K562 (cell line): Measurements from ENCODE around the gene SNTG2. TPM values are rescaled to one million over a fixed set of nuclear protein-coding genes. Genes with fewer than 3 reads are reported as not detected.

Source experiments
- ATAC-seq: fragments of 200-7000 bp; cut with Tn5 transposase; 3 replicates; pipeline ENCODE4 v1.9.1; 2020; ENCODE audit warnings: moderate library complexity
- BruUV-seq: library from RNA; stranded (reverse); fragments of 400-500 nt; replicated peaks from 2 replicates; lab custom pipeline; 2021; lab: Mats Ljungman, UMichigan
- CTCF ChIA-PET: fragments of 300-600 bp; formaldehyde crosslinking; extraction: SDS; loops from one replicate; lab custom pipeline; 2021; ENCODE audit warnings: low intra/inter-chr PET ratio; lab: Yijun Ruan, JAX
- POLR2A ChIA-PET: fragments of 300-600, 350-650 bp; sonication (Branson Sonifier 250); formaldehyde crosslinking; extraction: SDS; loops from one replicate; lab custom pipeline; 2021; ENCODE audit warnings: antibody characterized with exemption, inconsistent platforms; lab: Yijun Ruan, JAX
- DNase-seq, 4 experiments: peaks; one replicate each; pipeline versions ENCODE4 v3.0.0 to v3.0.0-alpha.2; 2011 to 2018; ENCODE audit warnings: low spot score in 3 of 4, mixed read lengths in 3 of 4; ENCODE audit errors: extremely low read depth in 1 of 4
- FAIRE-seq: peaks from 2 replicates; lab custom pipeline; 2011; peaks lifted over from hg19 to GRCh38; lab: Jason Lieb, UNC
- H2AFZ ChIP-seq: 2 replicates; pipeline ENCODE4 v1.6.0; 2011; ENCODE audit warnings: low read depth, low read length, control low read depth, inconsistent platforms
- H3K27ac ChIP-seq: fragments of 200-600 bp; 3 replicates; pipeline ENCODE4 v1.8.0; 2011; ENCODE audit warnings: low read depth, mild to moderate bottlenecking, control low read depth, inconsistent platforms, low read length, moderate library complexity, mixed read lengths; ENCODE audit errors: extremely low read depth
- H3K27me3 ChIP-seq, 2 experiments: fragments of 300-600 bp in 1 of 2; 2 replicates in 1 of 2; 3 replicates in 1 of 2; pipeline versions ENCODE4 v1.6.0 to v1.8.0; 2011; ENCODE audit warnings: inconsistent platforms in 2 of 2, low read length in 2 of 2, mild to moderate bottlenecking in 1 of 2, mixed read lengths in 1 of 2, moderate library complexity in 1 of 2; ENCODE audit not compliant: control insufficient read depth in 2 of 2, insufficient read depth in 2 of 2
- H3K36me3 ChIP-seq: fragments of 300-600 bp; 3 replicates; pipeline ENCODE4 v1.8.0; 2011; ENCODE audit warnings: mild to moderate bottlenecking, low read length, inconsistent platforms; ENCODE audit not compliant: control insufficient read depth, insufficient read depth
- H3K4me1 ChIP-seq, 2 experiments: fragments of 200-600 bp in 1 of 2; replicated peaks in 1 of 2; 2 replicates in 1 of 2; 3 replicates in 1 of 2; pipeline versions ENCODE4 v1.5.1 to v1.8.0; 2011; ENCODE audit warnings: inconsistent platforms in 2 of 2, low read length in 2 of 2, mild to moderate bottlenecking in 1 of 2, mixed read lengths in 1 of 2, moderate library complexity in 1 of 2; ENCODE audit not compliant: control insufficient read depth in 2 of 2, insufficient read depth in 2 of 2
- H3K4me2 ChIP-seq: 2 replicates; pipeline ENCODE4 v1.6.1; 2011; ENCODE audit warnings: low read length, control low read depth, inconsistent platforms, mixed read lengths; ENCODE audit not compliant: insufficient read depth
- H3K4me3 ChIP-seq: fragments of 200-600 bp; sonication (generic), shearing (Covaris generic); 2 replicates; pipeline ENCODE4 v1.5.1; 2016; ENCODE audit warnings: control low read depth, inconsistent platforms
- H3K79me2 ChIP-seq: fragments of 200-600 bp; 3 replicates; pipeline ENCODE4 v1.8.0; 2011; ENCODE audit warnings: low read length, inconsistent platforms; ENCODE audit not compliant: control insufficient read depth, insufficient read depth
- H3K9ac ChIP-seq, 2 experiments: 2 replicates each; pipeline versions ENCODE4 v1.6.0 to v1.6.1; 2011; ENCODE audit warnings: low read depth in 2 of 2, low read length in 2 of 2, control low read depth in 1 of 2, inconsistent platforms in 1 of 2, mild to moderate bottlenecking in 1 of 2, mixed read lengths in 1 of 2; ENCODE audit not compliant: insufficient read depth in 1 of 2
- H3K9me1 ChIP-seq: one replicate; pipeline ENCODE4 v1.6.0; 2011; ENCODE audit warnings: inconsistent platforms, mild to moderate bottlenecking, low read length, moderate library complexity; ENCODE audit not compliant: control insufficient read depth, insufficient read depth
- H3K9me3 ChIP-seq: replicated peaks from 2 replicates; pipeline ENCODE4 v1.5.1; 2011; ENCODE audit warnings: low read depth, low read length, inconsistent platforms; ENCODE audit not compliant: control insufficient read depth, insufficient read depth
- H4K20me1 ChIP-seq: replicated peaks from 2 replicates; pipeline ENCODE4 v1.6.1; 2011; ENCODE audit warnings: low read length, inconsistent platforms, mixed read lengths; ENCODE audit not compliant: control insufficient read depth, insufficient read depth
- CREB3 ChIP-seq: fragments of 450-650 bp; conservative IDR thresholded peaks from 2 replicates; pipeline ENCODE4 v1.6.1; 2016; ENCODE audit warnings: missing genetic modification characterization, low read depth, mild to moderate bottlenecking, missing compliant biosample characterization, moderate library complexity
- ETV6 ChIP-seq, 3 experiments: fragments of 150-350 bp in 1 of 3; sonication (generic) in 1 of 3; formaldehyde crosslinking in 1 of 3; IDR thresholded peaks; 2 replicates each; pipeline versions ENCODE4 v1.6.1 to v1.8.0; 2014 to 2022; ENCODE audit warnings: borderline replicate concordance in 2 of 3, low read depth in 2 of 3, antibody characterized with exemption in 1 of 3, low read length in 1 of 3, mild to moderate bottlenecking in 1 of 3, missing genetic modification reagents in 1 of 3
- FIP1L1 ChIP-seq: fragments of 200-400 bp; formaldehyde crosslinking; IDR thresholded peaks from 2 replicates; pipeline ENCODE4 v1.6.1; 2018; ENCODE audit warnings: mild to moderate bottlenecking, low read depth, low read length; ENCODE audit not compliant: poor library complexity, severe bottlenecking
- HCFC1 ChIP-seq: IDR thresholded peaks from 2 replicates; pipeline ENCODE4 v1.6.1; 2012; ENCODE audit warnings: low read depth, low read length, improper control_type of control experiment
- KAT7 ChIP-seq: sonication (generic); formaldehyde crosslinking; IDR thresholded peaks from 2 replicates; pipeline ENCODE4 v1.8.0; 2022; ENCODE audit warnings: missing genetic modification reagents, mild to moderate bottlenecking, borderline replicate concordance
- MAFG ChIP-seq: fragments of 450-650 bp; conservative IDR thresholded peaks from 2 replicates; pipeline ENCODE4 v1.6.1; 2016; ENCODE audit warnings: missing genetic modification characterization, missing compliant biosample characterization
- OTX1 ChIP-seq: fragments of 450-650 bp; formaldehyde crosslinking; IDR thresholded peaks from 2 replicates; pipeline ENCODE4 v1.4.0; 2022; ENCODE audit warnings: mild to moderate bottlenecking
- PTTG1 ChIP-seq: fragments of 450-650 bp; IDR thresholded peaks from 2 replicates; pipeline ENCODE4 v1.6.1; 2016; ENCODE audit warnings: low read depth, mild to moderate bottlenecking, missing genetic modification characterization, missing compliant biosample characterization
- RBFOX2 ChIP-seq: fragments of 200-400 bp; formaldehyde crosslinking; IDR thresholded peaks from 2 replicates; pipeline ENCODE4 v1.6.1; 2017; ENCODE audit warnings: low read depth, mild to moderate bottlenecking, low read length, moderate library complexity
- VEZF1 ChIP-seq: fragments of 200-800 bp; sonication (Bioruptor generic); IDR thresholded peaks from 2 replicates; pipeline ENCODE4 v1.6.1; 2017; ENCODE audit warnings: missing genetic modification characterization, missing compliant biosample characterization
- ZNF24 ChIP-seq: fragments of 450-650 bp; IDR thresholded peaks from 2 replicates; pipeline ENCODE4 v1.6.1; 2016
- ZNF41 ChIP-seq: fragments of 250-450 bp; sonication (Bioruptor Pico); conservative IDR thresholded peaks from 2 replicates; pipeline ENCODE4 v1.4.0; 2020; ENCODE audit warnings: mild to moderate bottlenecking
- ZSCAN29 ChIP-seq: fragments of 450-650 bp; IDR thresholded peaks from 2 replicates; pipeline ENCODE4 v1.6.1; 2017
- WGBS: fragments of 100-300 bp; shearing (Covaris generic); methylation state at CpG from one replicate; pipeline ENCODE4 v1.1.6; 2016; ENCODE audit warnings: low coverage, mixed read lengths; ENCODE audit not compliant: insufficient coverage; ENCODE audit errors: missing lambda C conversion rate; 5-methylcytosine and 5-hydroxymethylcytosine counted together
- in situ Hi-C: fragments of 300-500 bp; cut with MboI; formaldehyde crosslinking; loops from 4 replicates; pipeline ENCODE4 v1.15.0; 2018; ENCODE audit warnings: inconsistent platforms, mixed read lengths
- intact Hi-C: fragments of 100-400 bp; cut with micrococcal nuclease; formaldehyde crosslinking; loops from 2 replicates; pipeline ENCODE4 v1.14.2; 2022
- polyA plus RNA-seq, 8 experiments: library from polyadenylated mRNA; depleted of rRNA in 4 of 8; stranded (reverse) in 5 of 8; unstranded in 3 of 8; fragments of >200 nt; fragmentation: Nextera tagmentation in 2 of 8; fragmentation: Illumina TruSeq in 1 of 8; extraction: Ambion mirVana in 2 of 8; extraction: Trizol in 1 of 8; gene quantifications; 2 replicates each; pipeline versions ENCODE4 v1.2.1 to v1.2.3, GENCODE V29; 2011 to 2014; ENCODE audit warnings: inconsistent platforms in 1 of 8, missing spikeins in 1 of 8
- total RNA-seq, 7 experiments: library from RNA; depleted of rRNA in 6 of 7; stranded (reverse); fragments of >200 nt in 6 of 7; fragmentation: Illumina TruSeq in 2 of 7; extraction: Trizol in 2 of 7; gene quantifications; 2 replicates each; pipeline versions ENCODE4 v1.2.1 to v1.2.3, GENCODE V29; 2011 to 2021; ENCODE audit warnings: low replicate concordance in 1 of 7

Gene SNTG2
- total and polyA plus RNA-seq, 9 of the 15 experiments (the other 6 are each of a cell fraction or from before 2014, with no cell fraction given): not detected

- Histone ChIP-seq H3K9me1 (no peaks in the 10 kb centered on the region), H3K36me3 (no peaks in the 10 kb centered on the region), H3K79me2 (no peaks in the 10 kb centered on the region), H3K9me3 (no peaks in the 10 kb centered on the region), H3K4me1 (no peaks in the 10 kb centered on the region), H3K27ac (no peak overlapping the region), H3K4me2 (no peak overlapping the region), H3K9ac (no peak overlapping the region), H3K4me3 (no peak overlapping the region), H4K20me1 (no peaks in the 10 kb centered on the region), H3K27me3 (peaks cover 0 to 8% of the 10 kb centered on the region in 2 experiments; a peak in 2 of 5 replicates), H2AFZ (no peak overlapping the region)
- no peak for ATAC-seq
- no peak for TF ChIP-seq MAFG (tag)
- TF ChIP-seq RBFOX2: no peak
- TF ChIP-seq ZNF41 (CRISPR knock-in tag): no peak
- no peak for TF ChIP-seq PTTG1
- CTCF ChIA-PET: no interaction called here
- no peak for FAIRE-seq
- POLR2A ChIA-PET: no interaction called here
- no TSS peak for BruUV-seq
- 0% methylated on average over 3 of the region's 3 CpGs for WGBS
- in situ Hi-C loops (no loop called here), intact Hi-C loops (no loop called here)
- DNase-seq: no peak
Measured at GRCh38 chr2:1210352-1210751, 259.7 kb downstream of the SNTG2 start.

- Histone ChIP-seq H3K4me3 (no peak overlapping the region), H3K79me2 (no peaks in the 10 kb centered on the region), H3K4me1 (no peaks in the 10 kb centered on the region), H2AFZ (no peak overlapping the region), H4K20me1 (no peaks in the 10 kb centered on the region), H3K9ac (no peak overlapping the region), H3K9me1 (no peaks in the 10 kb centered on the region), H3K36me3 (no peaks in the 10 kb centered on the region), H3K27ac (no peak overlapping the region), H3K4me2 (no peak overlapping the region), H3K9me3 (no peaks in the 10 kb centered on the region; the same call in 1 of the 2 replicates), H3K27me3 (no peaks in the 10 kb centered on the region)
- TF ChIP-seq FIP1L1 (no peak), ZNF24 (no peak), HCFC1 (no peak), ETV6 (IDR thresholded peaks at IDR 0.05; ENCODE audit: borderline replicate concordance in 1 of 2, low read depth in 2 of 2, low read length in 1 of 2) (no peak), ETV6 (CRISPR knock-in tag; IDR thresholded peaks at IDR 0.05; ENCODE audit: borderline replicate concordance) (no peak), VEZF1 (CRISPR knock-in tag) (no peak), CREB3 (tag) (no peak), OTX1 (CRISPR knock-in tag) (no peak), KAT7 (CRISPR knock-in tag) (no peak), ZSCAN29 (no peak)
- CTCF ChIA-PET: no interaction called here
- FAIRE-seq (no peak), DNase-seq (no peak), ATAC-seq (no peak)
- POLR2A ChIA-PET: no interaction called here
- intact Hi-C loops (no loop called here), in situ Hi-C loops (no loop called here)
- BruUV-seq: no TSS peak
- under 1% methylated on average over 13 of the region's 13 CpGs for WGBS
Measured at GRCh38 chr2:1219901-1220573, 269.4 kb downstream of the SNTG2 start.
